ENCODE measurements around the gene APMAP.

APMAP gene

GRCh38 chr20:24992487-24993205 lies at the start of gene APMAP:
Gene APMAP (minus strand): TSS chr20:24992751. CDS start chr20:24992688, 63 bp downstream.
- peak; percentile 93 to 95 for DNase-seq (ENCODE audit: low read depth in 2 of 2)

- no peak for DNase-seq (ENCODE audit: low read depth in 2 of 2)
These were observed 49.4 kb upstream of the APMAP start for GRCh38 chr20:25041813-25042530.

- no peak for DNase-seq (ENCODE audit: low read depth in 2 of 2)
These were observed 47.9 kb upstream of the APMAP start for GRCh38 chr20:25040438-25040831.

GRCh38 chr20:25039697-25040437 lies 47.3 kb upstream of the APMAP start:
- no peak for DNase-seq (ENCODE audit: low read depth in 2 of 2)

- DNase-seq (ENCODE audit: low read depth in 2 of 2): no peak
These were observed 46.1 kb upstream of the APMAP start for GRCh38 chr20:25038591-25039015.

- no peak for DNase-seq (ENCODE audit: low read depth in 2 of 2)
These were observed 45.5 kb upstream of the APMAP start for GRCh38 chr20:25038103-25038410.

GRCh38 chr20:25037288-25038102 lies 44.9 kb upstream of the APMAP start:
- DNase-seq (ENCODE audit: low read depth in 2 of 2): no peak

GRCh38 chr20:25036331-25036936 lies 43.9 kb upstream of the APMAP start:
- DNase-seq (ENCODE audit: low read depth in 2 of 2): no peak

- no peak for DNase-seq (ENCODE audit: low read depth in 2 of 2)
These were observed 43.4 kb upstream of the APMAP start for GRCh38 chr20:25035921-25036320.

- DNase-seq (ENCODE audit: low read depth in 2 of 2): no peak
These were observed 41.4 kb upstream of the APMAP start for GRCh38 chr20:25033924-25034300.

- no peak for DNase-seq (ENCODE audit: low read depth in 2 of 2)
These were observed 40.8 kb upstream of the APMAP start for GRCh38 chr20:25033265-25033923.

GRCh38 chr20:25032478-25033264 lies 40.1 kb upstream of the APMAP start:
- DNase-seq (ENCODE audit: low read depth in 2 of 2): no peak

GRCh38 chr20:25032065-25032477 lies 39.5 kb upstream of the APMAP start:
- DNase-seq (ENCODE audit: low read depth in 2 of 2): no peak

- DNase-seq (ENCODE audit: low read depth in 2 of 2): no peak
These were observed 38.7 kb upstream of the APMAP start for GRCh38 chr20:25031241-25031640.

- DNase-seq (ENCODE audit: low read depth in 2 of 2): no peak
These were observed 38.2 kb upstream of the APMAP start for GRCh38 chr20:25030649-25031207.

- DNase-seq (ENCODE audit: low read depth in 2 of 2): no peak
These were observed 37.6 kb upstream of the APMAP start for GRCh38 chr20:25030007-25030648.

- DNase-seq (ENCODE audit: low read depth in 2 of 2): no peak
These were observed 33.5 kb upstream of the APMAP start for GRCh38 chr20:25025986-25026605.

GRCh38 chr20:25025091-25025861 lies 32.7 kb upstream of the APMAP start:
- DNase-seq (ENCODE audit: low read depth in 2 of 2): no peak

Measured in stimulated activated CD8-positive, alpha-beta memory T cell treated with anti-CD3 and anti-CD28 coated beads, Interleukin-15, amount 100 ng/mL, for 48 hours (primary cell).